ENCODE data around the gene PRG2.

- TF ChIP-seq CTCF (IDR thresholded peaks at IDR 0.05; ENCODE audit: insufficient read depth, low read length, poor library complexity, severe bottlenecking), result no peak
- no peak for TF ChIP-seq EZH2phosphoT487 (conservative IDR thresholded peaks at IDR 0.05; ENCODE audit: low read length)
These were observed at the start of gene PRG2 for GRCh38 chr11:57390535-57390934.
